C4-2B (cell line): ENCODE results near the gene TTI1.

Experiments used
- ZFX ChIP-seq: fragments of 450-650 bp; IDR thresholded peaks from 2 replicates; pipeline ENCODE4 v1.6.1; 2017
- TF ChIP-seq, protein P1 (sequence below): fragments of 450-650 bp; conservative IDR thresholded peaks from 2 replicates; pipeline ENCODE4 v1.5.1; 2017; ENCODE audit warnings: mild to moderate bottlenecking

DNA sequence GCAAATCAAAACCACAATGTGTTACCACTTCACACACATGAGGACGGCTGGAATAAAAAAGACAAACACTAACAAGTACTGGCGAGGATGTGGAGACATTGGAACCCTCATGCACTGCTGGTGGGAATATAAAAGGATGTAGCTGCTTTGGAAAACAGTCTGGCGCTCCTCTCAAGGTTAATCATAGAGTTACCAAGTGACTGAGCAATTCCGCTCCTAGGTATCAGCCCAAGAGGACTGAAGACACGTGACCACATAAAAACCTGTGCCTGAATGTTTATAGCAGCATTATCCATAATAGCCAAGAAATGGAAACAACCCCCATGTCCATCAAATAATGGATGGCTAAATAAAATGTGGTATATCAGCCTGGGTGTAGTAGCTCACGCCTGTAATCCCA is 85.3 kb downstream of the TTI1 start:
- TF ChIP-seq, protein P1, sequence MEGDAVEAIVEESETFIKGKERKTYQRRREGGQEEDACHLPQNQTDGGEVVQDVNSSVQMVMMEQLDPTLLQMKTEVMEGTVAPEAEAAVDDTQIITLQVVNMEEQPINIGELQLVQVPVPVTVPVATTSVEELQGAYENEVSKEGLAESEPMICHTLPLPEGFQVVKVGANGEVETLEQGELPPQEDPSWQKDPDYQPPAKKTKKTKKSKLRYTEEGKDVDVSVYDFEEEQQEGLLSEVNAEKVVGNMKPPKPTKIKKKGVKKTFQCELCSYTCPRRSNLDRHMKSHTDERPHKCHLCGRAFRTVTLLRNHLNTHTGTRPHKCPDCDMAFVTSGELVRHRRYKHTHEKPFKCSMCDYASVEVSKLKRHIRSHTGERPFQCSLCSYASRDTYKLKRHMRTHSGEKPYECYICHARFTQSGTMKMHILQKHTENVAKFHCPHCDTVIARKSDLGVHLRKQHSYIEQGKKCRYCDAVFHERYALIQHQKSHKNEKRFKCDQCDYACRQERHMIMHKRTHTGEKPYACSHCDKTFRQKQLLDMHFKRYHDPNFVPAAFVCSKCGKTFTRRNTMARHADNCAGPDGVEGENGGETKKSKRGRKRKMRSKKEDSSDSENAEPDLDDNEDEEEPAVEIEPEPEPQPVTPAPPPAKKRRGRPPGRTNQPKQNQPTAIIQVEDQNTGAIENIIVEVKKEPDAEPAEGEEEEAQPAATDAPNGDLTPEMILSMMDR, result no peak
- TF ChIP-seq ZFX, result no peak
